PC-3 (cell line): ENCODE data around the gene HIVEP3.

ENCODE experiments used
- EZH2 ChIP-seq: fragments of 300-600 bp; sonication (generic); IDR thresholded peaks from one replicate; pipeline ENCODE4 v1.6.1; 2017; ENCODE audit warnings: antibody characterized with exemption, mild to moderate bottlenecking, low read length; ENCODE audit not compliant: unreplicated experiment
- EZH2phosphoT487 ChIP-seq: fragments of 300-600 bp; sonication (generic); IDR thresholded peaks from 2 replicates; pipeline ENCODE4 v1.6.1; 2018; ENCODE audit warnings: mild to moderate bottlenecking, antibody characterized with exemption, low read length, borderline replicate concordance
- TF ChIP-seq, protein P1 (sequence below): fragments of 300-600 bp; sonication (generic); conservative IDR thresholded peaks from 2 replicates; pipeline ENCODE4 v1.5.1; 2017; ENCODE audit warnings: antibody characterized with exemption, low read depth, mild to moderate bottlenecking, low read length

DNA sequence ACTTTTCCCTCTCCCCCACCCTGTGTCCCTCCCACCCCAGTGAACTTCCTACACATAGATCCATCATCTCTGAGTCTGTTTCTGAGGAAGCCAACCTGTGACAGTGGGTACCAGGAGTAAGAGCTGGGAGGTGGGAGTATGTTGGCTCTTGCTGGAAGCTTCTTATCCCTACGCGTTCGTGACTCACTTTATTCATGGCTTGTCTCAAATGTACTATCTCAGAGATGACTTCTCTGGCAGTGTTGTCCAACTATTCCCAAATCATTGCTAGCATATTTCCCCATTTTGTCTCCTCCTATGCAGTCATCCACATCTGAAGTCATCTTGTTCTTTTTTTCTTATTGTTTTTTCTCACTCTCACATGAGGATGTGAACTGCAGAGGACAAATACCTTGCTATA, 88.0 kb downstream of the HIVEP3 start:
- TF ChIP-seq, protein P1, sequence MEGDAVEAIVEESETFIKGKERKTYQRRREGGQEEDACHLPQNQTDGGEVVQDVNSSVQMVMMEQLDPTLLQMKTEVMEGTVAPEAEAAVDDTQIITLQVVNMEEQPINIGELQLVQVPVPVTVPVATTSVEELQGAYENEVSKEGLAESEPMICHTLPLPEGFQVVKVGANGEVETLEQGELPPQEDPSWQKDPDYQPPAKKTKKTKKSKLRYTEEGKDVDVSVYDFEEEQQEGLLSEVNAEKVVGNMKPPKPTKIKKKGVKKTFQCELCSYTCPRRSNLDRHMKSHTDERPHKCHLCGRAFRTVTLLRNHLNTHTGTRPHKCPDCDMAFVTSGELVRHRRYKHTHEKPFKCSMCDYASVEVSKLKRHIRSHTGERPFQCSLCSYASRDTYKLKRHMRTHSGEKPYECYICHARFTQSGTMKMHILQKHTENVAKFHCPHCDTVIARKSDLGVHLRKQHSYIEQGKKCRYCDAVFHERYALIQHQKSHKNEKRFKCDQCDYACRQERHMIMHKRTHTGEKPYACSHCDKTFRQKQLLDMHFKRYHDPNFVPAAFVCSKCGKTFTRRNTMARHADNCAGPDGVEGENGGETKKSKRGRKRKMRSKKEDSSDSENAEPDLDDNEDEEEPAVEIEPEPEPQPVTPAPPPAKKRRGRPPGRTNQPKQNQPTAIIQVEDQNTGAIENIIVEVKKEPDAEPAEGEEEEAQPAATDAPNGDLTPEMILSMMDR: no peak
- TF ChIP-seq EZH2 (no peak), EZH2phosphoT487 (no peak)
